Hepatocyte (in vitro differentiated cells): ENCODE data around the gene SLAIN1. TPM values are rescaled to one million over a fixed set of nuclear protein-coding genes. Genes with fewer than 3 reads are reported as not detected.

ENCODE experiments used
- DNase-seq: peaks from one replicate; pipeline ENCODE4 v3.0.0-alpha.2; 2016; ENCODE audit warnings: low spot score
- H2AFZ ChIP-seq: fragments of 200-600 bp; sonication (generic); 2 replicates; pipeline ENCODE4 v1.6.0; 2016; ENCODE audit warnings: antibody characterized with exemption, mild to moderate bottlenecking
- H3K27ac ChIP-seq: fragments of 200-600 bp; sonication (generic); 2 replicates; pipeline ENCODE4 v1.5.1; 2016; ENCODE audit warnings: mild to moderate bottlenecking
- H3K27me3 ChIP-seq: fragments of 200-600 bp; sonication (generic); 2 replicates; pipeline ENCODE4 v1.6.1; 2016
- H3K36me3 ChIP-seq: fragments of 200-600 bp; sonication (generic); replicated peaks from 2 replicates; pipeline ENCODE4 v1.5.1; 2016; ENCODE audit warnings: low read depth; ENCODE audit not compliant: insufficient read depth
- H3K4me1 ChIP-seq: fragments of 200-600 bp; sonication (generic); 2 replicates; pipeline ENCODE4 v1.5.1; 2016; ENCODE audit warnings: mild to moderate bottlenecking, moderate library complexity; ENCODE audit not compliant: insufficient read depth
- H3K4me2 ChIP-seq: fragments of 200-600 bp; sonication (generic); 2 replicates; pipeline ENCODE4 v1.6.0; 2016
- H3K4me3 ChIP-seq: fragments of 200-600 bp; sonication (generic); 2 replicates; pipeline ENCODE4 v1.5.1; 2016; ENCODE audit warnings: mild to moderate bottlenecking
- H3K79me2 ChIP-seq: fragments of 200-600 bp; sonication (generic); 2 replicates; pipeline ENCODE4 v1.6.0; 2017; ENCODE audit warnings: mild to moderate bottlenecking
- H3K9me2 ChIP-seq: fragments of 200-600 bp; sonication (generic); replicated peaks from 2 replicates; pipeline ENCODE4 v1.6.0; 2017; ENCODE audit warnings: mild to moderate bottlenecking; ENCODE audit not compliant: insufficient read depth
- H3K9me3 ChIP-seq: fragments of 200-600 bp; sonication (generic); 2 replicates; pipeline ENCODE4 v1.5.1; 2016; ENCODE audit warnings: low read depth, mild to moderate bottlenecking
- H4K20me1 ChIP-seq: fragments of 200-600 bp; sonication (generic); 2 replicates; pipeline ENCODE4 v1.6.0; 2016; ENCODE audit warnings: mild to moderate bottlenecking; ENCODE audit not compliant: insufficient read depth, poor library complexity, severe bottlenecking
- CTCF ChIP-seq: fragments of 200-600 bp; sonication (generic); IDR thresholded peaks from 2 replicates; pipeline ENCODE4 v1.5.1; 2016; ENCODE audit warnings: antibody characterized with exemption, mild to moderate bottlenecking; ENCODE audit not compliant: poor library complexity
- EZH2 ChIP-seq: fragments of 200-600 bp; sonication (generic); IDR thresholded peaks from 2 replicates; pipeline ENCODE4 v1.6.1; 2016; ENCODE audit warnings: antibody characterized with exemption, mild to moderate bottlenecking, borderline replicate concordance
- EZH2phosphoT487 ChIP-seq: fragments of 200-600 bp; sonication (generic); IDR thresholded peaks from one replicate; pipeline ENCODE4 v1.6.1; 2018; ENCODE audit warnings: antibody characterized with exemption, mild to moderate bottlenecking, low read depth, moderate library complexity; ENCODE audit not compliant: unreplicated experiment, severe bottlenecking
- WGBS: methylation state at CpG from one replicate; pipeline ENCODE4 v1.1.6; 2016; ENCODE audit warnings: low lambda C conversion rate; ENCODE audit errors: missing lambda C conversion rate; 5-methylcytosine and 5-hydroxymethylcytosine counted together
- polyA plus RNA-seq: library from polyadenylated mRNA; unstranded; fragments of >200 nt; fragmentation: Nextera tagmentation; extraction: Ambion mirVana; gene quantifications from 2 replicates; pipeline ENCODE4 v1.2.1, GENCODE V29; 2016
- total RNA-seq: library from RNA; depleted of rRNA; stranded (reverse); fragments of >200 nt; gene quantifications from 2 replicates; pipeline ENCODE4 v1.2.3, GENCODE V29; 2014

Gene SLAIN1
- total and polyA plus RNA-seq, 2 experiments from 2014 or later = 6.0 to 19.5 TPM

GRCh38 chr13:77779552-77780272, 82.2 kb downstream of the SLAIN1 start:
- H3K9me3 ChIP-seq = no peaks in the 10 kb centered on the region
- peak overlapping the region; percentile 51 for H3K4me2 ChIP-seq
- WGBS = 18% methylated on average over 3 of the region's 3 CpGs
- no peak overlapping the region for H3K4me3 ChIP-seq
- H3K79me2 ChIP-seq = no peaks in the 10 kb centered on the region
- H3K27me3 ChIP-seq = no peaks in the 10 kb centered on the region
- no peaks in the 10 kb centered on the region for H4K20me1 ChIP-seq
- no peak overlapping the region for H2AFZ ChIP-seq
- H3K4me1 ChIP-seq = no peaks in the 10 kb centered on the region
- peak overlapping the region; percentile 67 for H3K27ac ChIP-seq
- H3K36me3 ChIP-seq = no peaks in the 10 kb centered on the region
- DNase-seq = peak; percentile 77
- TF ChIP-seq EZH2 (no peak), EZH2phosphoT487 (no peak), CTCF (peak; percentile 85)
- no peaks in the 10 kb centered on the region for H3K9me2 ChIP-seq

- TF ChIP-seq EZH2phosphoT487 = no peak
- no peak for TF ChIP-seq EZH2
- no peak for TF ChIP-seq CTCF
- H3K79me2 ChIP-seq = no peaks in the 10 kb centered on the region
- no peaks in the 10 kb centered on the region for H3K9me3 ChIP-seq
- H3K27ac ChIP-seq = no peak overlapping the region
- DNase-seq = no peak
- H3K4me2 ChIP-seq = no peak overlapping the region
- no peak overlapping the region for H3K4me3 ChIP-seq
- no peaks in the 10 kb centered on the region for H4K20me1 ChIP-seq
- no peaks in the 10 kb centered on the region for H3K9me2 ChIP-seq
- H3K4me1 ChIP-seq = no peaks in the 10 kb centered on the region
- no peak overlapping the region for H2AFZ ChIP-seq
- no peaks in the 10 kb centered on the region for H3K36me3 ChIP-seq
- no peaks in the 10 kb centered on the region for H3K27me3 ChIP-seq
Measured at GRCh38 chr13:77781808-77782207, 84.3 kb downstream of the SLAIN1 start.

- TF ChIP-seq CTCF (no peak), EZH2phosphoT487 (no peak), EZH2 (no peak)
- no peaks in the 10 kb centered on the region for H3K36me3 ChIP-seq
- no peaks in the 10 kb centered on the region for H3K4me1 ChIP-seq
- no peak overlapping the region for H3K27ac ChIP-seq
- no peak overlapping the region for H2AFZ ChIP-seq
- H3K79me2 ChIP-seq = no peaks in the 10 kb centered on the region
- H4K20me1 ChIP-seq = no peaks in the 10 kb centered on the region
- 23% methylated on average over 5 of the region's 5 CpGs for WGBS
- H3K27me3 ChIP-seq = no peaks in the 10 kb centered on the region
- H3K4me2 ChIP-seq = no peak overlapping the region
- no peaks in the 10 kb centered on the region for H3K9me2 ChIP-seq
- no peak for DNase-seq
- no peak overlapping the region for H3K4me3 ChIP-seq
- no peaks in the 10 kb centered on the region for H3K9me3 ChIP-seq
Measured at GRCh38 chr13:77784515-77784914, 87.0 kb downstream of the SLAIN1 start.
